Measurements from ENCODE around the gene RAI14. TPM values are rescaled to one million over a fixed set of nuclear protein-coding genes. Genes with fewer than 3 reads are reported as not detected.
"Not testable (repeated sequence)": the region's sequence is repeated elsewhere in the genome, so short reads cannot be mapped to it uniquely, and the experiment has no call there.

The RAI14 gene
- total RNA-seq, 1 donor from 2014 or later = 30.7 TPM

- Histone ChIP-seq H3K36me3 (no peaks in the 10 kb centered on the region), H3K4me3 (no peak overlapping the region), H3K27me3 (no peaks in the 10 kb centered on the region), H3K4me1 (peaks cover 20% of the 10 kb centered on the region), H3K9me3 (no peaks in the 10 kb centered on the region), H3K27ac (no peak overlapping the region)
- DNase-seq (ENCODE audit: extremely low spot score in 2 of 2) = no peak
- TF ChIP-seq, protein P1, sequence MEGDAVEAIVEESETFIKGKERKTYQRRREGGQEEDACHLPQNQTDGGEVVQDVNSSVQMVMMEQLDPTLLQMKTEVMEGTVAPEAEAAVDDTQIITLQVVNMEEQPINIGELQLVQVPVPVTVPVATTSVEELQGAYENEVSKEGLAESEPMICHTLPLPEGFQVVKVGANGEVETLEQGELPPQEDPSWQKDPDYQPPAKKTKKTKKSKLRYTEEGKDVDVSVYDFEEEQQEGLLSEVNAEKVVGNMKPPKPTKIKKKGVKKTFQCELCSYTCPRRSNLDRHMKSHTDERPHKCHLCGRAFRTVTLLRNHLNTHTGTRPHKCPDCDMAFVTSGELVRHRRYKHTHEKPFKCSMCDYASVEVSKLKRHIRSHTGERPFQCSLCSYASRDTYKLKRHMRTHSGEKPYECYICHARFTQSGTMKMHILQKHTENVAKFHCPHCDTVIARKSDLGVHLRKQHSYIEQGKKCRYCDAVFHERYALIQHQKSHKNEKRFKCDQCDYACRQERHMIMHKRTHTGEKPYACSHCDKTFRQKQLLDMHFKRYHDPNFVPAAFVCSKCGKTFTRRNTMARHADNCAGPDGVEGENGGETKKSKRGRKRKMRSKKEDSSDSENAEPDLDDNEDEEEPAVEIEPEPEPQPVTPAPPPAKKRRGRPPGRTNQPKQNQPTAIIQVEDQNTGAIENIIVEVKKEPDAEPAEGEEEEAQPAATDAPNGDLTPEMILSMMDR (IDR thresholded peaks at IDR 0.05) = no peak
- TF ChIP-seq POLR2AphosphoS5 (IDR thresholded peaks at IDR 0.05; ENCODE audit: insufficient read depth in 1 of 2, low read depth in 1 of 2) (no peak), POLR2A (IDR thresholded peaks at IDR 0.05) (no peak)
- intact Hi-C loops (cut with DNase I) = no loop called here
These were observed 114.9 kb downstream of the RAI14 start for GRCh38 chr5:34771076-34771475.

GRCh38 chr5:34772267-34773098, 116.4 kb downstream of the RAI14 start:
- Histone ChIP-seq H3K4me1 (peaks cover 20% of the 10 kb centered on the region), H3K36me3 (no peaks in the 10 kb centered on the region), H3K27ac (no peak overlapping the region), H3K4me3 (no peak overlapping the region), H3K27me3 (no peaks in the 10 kb centered on the region), H3K9me3 (no peaks in the 10 kb centered on the region)
- TF ChIP-seq, protein P1 (IDR thresholded peaks at IDR 0.05) = no peak
- TF ChIP-seq POLR2A (IDR thresholded peaks at IDR 0.05) (no peak), POLR2AphosphoS5 (IDR thresholded peaks at IDR 0.05; ENCODE audit: insufficient read depth in 1 of 2, low read depth in 1 of 2) (no peak)
- no peak for DNase-seq (ENCODE audit: extremely low spot score in 2 of 2)
- intact Hi-C loops (cut with DNase I) = no loop called here

- H3K4me1 ChIP-seq = peaks cover 20% of the 10 kb centered on the region
- no peaks in the 10 kb centered on the region for H3K27me3 ChIP-seq
- no peak overlapping the region for H3K27ac ChIP-seq
- TF ChIP-seq POLR2AphosphoS5 (IDR thresholded peaks at IDR 0.05; ENCODE audit: insufficient read depth in 1 of 2, low read depth in 1 of 2) (no peak), POLR2A (IDR thresholded peaks at IDR 0.05) (no peak)
- TF ChIP-seq, protein P1 (IDR thresholded peaks at IDR 0.05) = no peak
- no peak overlapping the region for H3K4me3 ChIP-seq
- DNase-seq (ENCODE audit: extremely low spot score in 2 of 2) = no peak
- no peaks in the 10 kb centered on the region for H3K36me3 ChIP-seq
- no peaks in the 10 kb centered on the region for H3K9me3 ChIP-seq
- intact Hi-C loops (cut with DNase I) = no loop called here
These were observed 118.0 kb downstream of the RAI14 start for GRCh38 chr5:34774139-34774538.

- H3K4me3 ChIP-seq; H3K27ac ChIP-seq; DNase-seq (ENCODE audit: extremely low spot score in 2 of 2); H3K27me3 ChIP-seq; intact Hi-C loops (cut with DNase I); H3K36me3 ChIP-seq; H3K9me3 ChIP-seq: not testable (repeated sequence)
- H3K4me1 ChIP-seq = peaks cover 20% of the 10 kb centered on the region
These were observed 118.5 kb downstream of the RAI14 start for GRCh38 chr5:34774678-34775077.

DNA sequence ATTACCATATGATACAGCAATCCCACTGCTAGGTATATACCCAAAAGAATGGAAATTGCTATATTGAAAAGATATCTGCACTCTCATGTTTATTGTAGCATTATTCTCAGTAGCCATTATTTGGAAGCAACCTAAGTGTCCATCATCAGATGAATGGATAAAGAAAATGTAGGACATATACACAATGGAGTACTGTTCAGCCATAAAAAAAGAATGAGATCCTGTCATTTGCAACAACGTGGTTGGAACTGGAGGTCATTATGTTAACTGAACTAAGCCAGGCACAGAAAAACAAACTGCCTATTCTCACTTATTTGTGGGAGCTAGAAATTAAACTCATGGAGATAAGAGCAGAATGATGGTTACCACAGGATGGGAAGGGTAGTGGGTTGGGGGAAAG, 119.8 kb downstream of the RAI14 start:
- no peaks in the 10 kb centered on the region for H3K36me3 ChIP-seq
- no peaks in the 10 kb centered on the region for H3K27me3 ChIP-seq
- H3K9me3 ChIP-seq = no peaks in the 10 kb centered on the region
- peaks cover 19% of the 10 kb centered on the region for H3K4me1 ChIP-seq
- intact Hi-C loops (cut with DNase I) = no loop called here
- no peak for DNase-seq (ENCODE audit: extremely low spot score in 2 of 2)
- H3K27ac ChIP-seq = no peak overlapping the region
- TF ChIP-seq POLR2A (IDR thresholded peaks at IDR 0.05) (no peak), POLR2AphosphoS5 (IDR thresholded peaks at IDR 0.05; ENCODE audit: insufficient read depth in 1 of 2, low read depth in 1 of 2) (no peak)
- TF ChIP-seq, protein P1 (IDR thresholded peaks at IDR 0.05) = no peak
- H3K4me3 ChIP-seq = no peak overlapping the region

Data from vagina (tissue), 2 donors.